ENCODE measurements around the gene HTRA1.

The HTRA1 gene

GRCh38 chr10:122559228-122559627 lies 97.9 kb downstream of the HTRA1 start:
- Histone ChIP-seq H3K4me1 (ENCODE audit: insufficient read depth, low read length) (peaks cover 7% of the 10 kb centered on the region; the same call in 1 of the 2 replicates), H3K36me3 (ENCODE audit: insufficient read depth, low read length) (no peaks in the 10 kb centered on the region), H3K27ac (ENCODE audit: low read depth, low read length) (no peak overlapping the region)

GRCh38 chr10:122560279-122560804 lies 99.0 kb downstream of the HTRA1 start, which contains the start of gene DMBT1:
TSS of gene DMBT1 (plus strand) at chr10:122560754. CDS start at chr10:122560771, 17 bp downstream.
- no peak within 1 kb of the TSS for H3K4me3 ChIP-seq (ENCODE audit: low read length)
- H3K9ac ChIP-seq (ENCODE audit: low read depth, low read length): no peak within 1 kb of the TSS
- H3K27me3 ChIP-seq (ENCODE audit: insufficient read depth, low read length): no peaks in the 10 kb centered on the region
- no peaks in the 10 kb centered on the region for H3K36me3 ChIP-seq (ENCODE audit: insufficient read depth, low read length)
- H3K27ac ChIP-seq (ENCODE audit: low read depth, low read length): no peak within 1 kb of the TSS
- 93% methylated on average over 4 of the region's 4 CpGs for WGBS
- H3K4me1 ChIP-seq (ENCODE audit: insufficient read depth, low read length): peaks cover 7% of the 10 kb centered on the region; the same call in 1 of the 2 replicates
- H3K9me3 ChIP-seq (ENCODE audit: insufficient read depth, low read depth, low read length): no peaks in the 10 kb centered on the region

More at GRCh38 chr10:122559228-122559627, 97.9 kb downstream of the HTRA1 start:
- no peaks in the 10 kb centered on the region for H3K9me3 ChIP-seq (ENCODE audit: insufficient read depth, low read depth, low read length)
- H3K4me3 ChIP-seq (ENCODE audit: low read length): no peak overlapping the region
- H3K9ac ChIP-seq (ENCODE audit: low read depth, low read length): no peak overlapping the region
- no peaks in the 10 kb centered on the region for H3K27me3 ChIP-seq (ENCODE audit: insufficient read depth, low read length)
- WGBS: 82% methylated on average over 2 of the region's 2 CpGs

DNA sequence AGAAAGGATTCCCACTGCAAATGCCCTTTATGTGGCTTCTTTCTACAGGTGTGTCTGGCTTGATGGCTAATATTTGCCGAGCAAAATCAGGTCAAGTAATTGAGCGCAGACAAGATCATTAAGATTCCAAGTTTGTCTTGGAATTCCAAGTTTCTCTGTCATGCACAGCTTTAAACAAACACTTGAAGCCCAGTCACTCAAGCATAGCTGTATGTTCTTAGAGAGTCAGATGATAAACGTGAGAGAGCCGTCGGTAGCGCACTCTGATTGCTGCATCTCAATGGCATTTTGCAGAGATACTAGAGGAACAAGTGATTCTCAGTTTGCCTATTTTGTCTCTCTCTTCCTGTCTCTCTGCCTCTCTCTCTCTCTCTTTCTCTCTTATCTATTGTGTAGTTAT lies 99.9 kb downstream of the HTRA1 start:
- Histone ChIP-seq H3K36me3 (ENCODE audit: insufficient read depth, low read length) (no peaks in the 10 kb centered on the region), H3K27me3 (ENCODE audit: insufficient read depth, low read length) (no peaks in the 10 kb centered on the region), H3K4me3 (ENCODE audit: low read length) (no peak overlapping the region), H3K9me3 (ENCODE audit: insufficient read depth, low read depth, low read length) (no peaks in the 10 kb centered on the region), H3K27ac (ENCODE audit: low read depth, low read length) (no peak overlapping the region), H3K9ac (ENCODE audit: low read depth, low read length) (no peak overlapping the region), H3K4me1 (ENCODE audit: insufficient read depth, low read length) (peaks cover 7% of the 10 kb centered on the region; the same call in 1 of the 2 replicates)
- 74% methylated on average over 6 of the region's 6 CpGs for WGBS

- no peaks in the 10 kb centered on the region for H3K36me3 ChIP-seq (ENCODE audit: insufficient read depth, low read length)
- H3K27ac ChIP-seq (ENCODE audit: low read depth, low read length): no peak overlapping the region
- no peak overlapping the region for H3K4me3 ChIP-seq (ENCODE audit: low read length)
- peaks cover 7% of the 10 kb centered on the region; the same call in 1 of the 2 replicates for H3K4me1 ChIP-seq (ENCODE audit: insufficient read depth, low read length)
- no peaks in the 10 kb centered on the region for H3K9me3 ChIP-seq (ENCODE audit: insufficient read depth, low read depth, low read length)
- no peak overlapping the region for H3K9ac ChIP-seq (ENCODE audit: low read depth, low read length)
- no peaks in the 10 kb centered on the region for H3K27me3 ChIP-seq (ENCODE audit: insufficient read depth, low read length)
These were observed 100.4 kb downstream of the HTRA1 start for GRCh38 chr10:122561792-122562191.
